AG04449 (cell line): ENCODE measurements around the gene RELT.
A peak's percentile ranks its signal among the peaks of the same experiment; 100 is the strongest.

Source experiments
- CTCF ChIA-PET: fragments of 350-600 bp; formaldehyde crosslinking; extraction: SDS; loops from one replicate; lab custom pipeline; 2021; ENCODE audit warnings: antibody characterized with exemption; lab: Yijun Ruan, JAX
- POLR2A ChIA-PET: fragments of 400-600, 350-600 bp; formaldehyde crosslinking; extraction: SDS; loops from one replicate; lab custom pipeline; 2020; ENCODE audit warnings: antibody characterized with exemption, inconsistent platforms; lab: Yijun Ruan, JAX
- DNase-seq: peaks from one replicate; pipeline ENCODE4 v3.0.0-alpha.2; 2010; ENCODE audit warnings: low read depth, low spot score
- H3K4me3 ChIP-seq: 2 replicates; pipeline ENCODE4 v1.5.1; 2011; ENCODE audit warnings: low read depth, mild to moderate bottlenecking, control low read depth, low read length
- CTCF ChIP-seq: IDR thresholded peaks from one replicate; pipeline ENCODE4 v1.5.1; 2011; ENCODE audit warnings: mild to moderate bottlenecking, moderate library complexity, low read length, control low read depth, inconsistent platforms; ENCODE audit not compliant: insufficient read depth; ENCODE audit errors: missing control alignments

Gene RELT

DNA sequence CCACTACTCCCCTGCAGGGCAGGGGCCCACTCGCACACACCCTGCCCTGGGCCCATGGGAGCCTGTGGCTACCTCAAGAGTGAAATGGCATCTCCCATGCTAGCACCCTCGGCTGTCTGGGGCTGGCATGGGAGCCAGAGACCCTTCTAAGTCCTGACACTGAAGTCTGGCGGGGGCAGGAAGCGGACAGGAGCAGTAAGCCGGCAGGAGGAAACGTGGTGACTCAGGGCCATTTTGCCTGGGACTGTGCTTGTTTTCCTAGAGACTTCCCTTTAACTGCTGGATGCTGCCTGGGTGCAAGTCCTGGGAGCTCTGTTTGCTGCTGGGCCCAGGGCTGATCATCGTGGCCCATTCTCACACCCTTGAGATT lies 16.8 kb downstream of the RELT start:
- DNase-seq, result no peak
- H3K4me3 ChIP-seq, result no peak overlapping the region
- CTCF ChIA-PET, result interaction anchor here (0.6 to 9.3 kb wide), 35 partner anchors 8 to 273 kb away, joined by 3 to 107 read pairs (median 5); no protein-coding TSS in a partner anchor
- POLR2A ChIA-PET, result no interaction called here
- no peak for TF ChIP-seq CTCF

- H3K4me3 ChIP-seq, result no peak overlapping the region
- DNase-seq, result no peak
- TF ChIP-seq CTCF, result peak; percentile 86
- ChIA-PET POLR2A (no interaction called here), CTCF (interaction anchor here (0.6 to 9.3 kb wide), 34 partner anchors 9 to 272 kb away, joined by 3 to 107 read pairs (median 6); no protein-coding TSS in a partner anchor)
Observed at GRCh38 chr11:73393479-73394415, 17.5 kb downstream of the RELT start.

- no peak overlapping the region for H3K4me3 ChIP-seq
- TF ChIP-seq CTCF, result no peak
- ChIA-PET POLR2A (no interaction called here), CTCF (interaction anchor here (0.9 to 14.0 kb wide), 12 partner anchors 9 to 267 kb away, joined by 3 to 248 read pairs (median 25); no protein-coding TSS in a partner anchor)
- no peak for DNase-seq
Observed at GRCh38 chr11:73394416-73395296, 18.5 kb downstream of the RELT start.

DNA sequence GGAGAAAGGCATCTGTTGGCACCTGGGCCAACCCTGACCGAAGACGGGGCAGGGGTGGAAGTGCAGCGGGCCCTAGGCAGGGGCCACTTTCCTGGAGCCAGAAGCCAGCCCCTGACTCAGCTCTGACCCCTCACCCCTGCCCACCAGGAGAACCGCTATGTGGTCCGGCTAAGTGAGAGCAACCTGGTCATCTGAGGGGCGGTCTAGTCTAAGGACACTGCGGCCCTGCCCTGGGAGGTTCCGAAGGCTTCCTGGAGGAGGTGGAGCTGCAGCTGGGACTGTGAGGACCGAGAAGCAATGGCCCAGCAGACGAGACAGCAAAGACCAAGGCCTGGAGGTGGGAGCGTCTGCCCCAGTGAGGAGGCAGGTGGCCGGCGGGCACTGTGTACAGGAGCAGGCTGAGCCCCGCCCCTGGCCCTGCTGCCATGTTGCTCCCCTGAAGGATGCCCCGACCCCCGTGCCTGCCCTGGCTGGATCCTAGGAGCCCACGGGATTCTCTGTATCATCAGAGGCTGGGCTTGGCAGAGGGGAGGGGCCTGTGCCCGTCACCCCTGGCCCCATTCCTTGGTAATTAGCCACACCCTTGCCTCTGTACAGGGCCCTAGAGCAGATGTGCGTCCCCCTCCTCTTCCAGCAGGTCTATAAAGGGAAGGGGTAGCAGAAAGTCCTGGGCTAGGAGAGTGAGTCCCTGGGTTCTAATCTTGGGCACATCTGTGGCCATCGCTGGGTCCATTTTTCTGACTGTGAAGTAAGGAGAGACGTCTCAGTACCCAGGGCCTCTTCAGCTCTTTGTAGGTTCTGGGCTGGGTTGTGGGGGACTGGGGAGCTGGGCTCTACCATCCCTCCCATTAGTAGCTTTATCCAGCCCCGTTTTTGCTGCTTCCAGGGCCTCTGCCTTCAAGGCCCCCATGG lies 19.4 kb downstream of the RELT start:
- CTCF ChIA-PET, result interaction anchor here (0.9 to 14.0 kb wide), 15 partner anchors 7 to 265 kb away, joined by 3 to 248 read pairs (median 10); partner anchors contain the start of gene ARHGEF17
- TF ChIP-seq CTCF, result no peak
- POLR2A ChIA-PET, result interaction anchor here (1.2 kb wide), 1 partner anchor 87 kb away, joined by 4 read pairs; no protein-coding TSS in a partner anchor
- no peak overlapping the region for H3K4me3 ChIP-seq
- DNase-seq, result no peak

DNA sequence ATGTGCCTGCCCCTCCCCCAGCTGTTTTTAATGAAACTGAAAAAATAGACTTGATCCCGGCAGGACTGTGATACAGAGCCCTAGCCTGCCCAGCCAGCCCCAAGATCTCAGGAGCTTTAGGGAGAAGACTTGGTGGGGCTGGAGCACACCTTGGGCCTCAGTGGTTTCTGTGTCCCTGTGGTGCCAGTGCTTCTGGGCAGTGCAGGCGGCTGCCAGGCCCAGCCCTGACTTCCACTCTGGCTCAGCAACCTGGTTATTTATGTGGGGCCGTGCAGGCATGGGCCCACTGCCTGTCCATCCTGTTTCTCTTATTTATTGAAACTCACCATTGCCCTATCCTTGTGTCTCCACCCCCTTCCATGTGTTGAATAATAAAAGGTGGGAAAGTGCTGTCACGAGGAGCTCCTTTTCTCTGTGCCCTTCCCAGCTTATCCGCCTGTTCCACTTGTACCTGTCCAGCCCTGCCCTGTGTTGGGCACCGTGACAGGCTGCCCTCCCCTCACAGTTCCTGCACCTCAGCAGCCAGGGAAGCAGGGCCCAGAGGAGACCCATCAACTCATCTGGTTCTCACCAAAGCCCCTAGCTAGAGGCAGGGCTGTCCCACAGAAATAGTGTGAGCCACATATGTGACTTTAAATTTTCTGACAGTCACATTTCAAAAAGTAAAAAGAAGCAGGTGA lies 20.2 kb downstream of the RELT start:
- no peak overlapping the region for H3K4me3 ChIP-seq
- TF ChIP-seq CTCF, result no peak
- no peak for DNase-seq
- CTCF ChIA-PET, result interaction anchor here (0.7 to 14.0 kb wide), 16 partner anchors 8 to 264 kb away, joined by 3 to 248 read pairs (median 5); partner anchors contain the start of gene ARHGEF17
- POLR2A ChIA-PET, result interaction anchor here (1.2 kb wide), 1 partner anchor 88 kb away, joined by 4 read pairs; no protein-coding TSS in a partner anchor
